Hematopoietic multipotent progenitor cell treated with erythropoietin and hydrocortisone succinate and interleukin-3 and kit ligand, for 4 days (in vitro differentiated cells): ENCODE measurements around the gene GPER1.

ENCODE experiments used
- DNase-seq: peaks from one replicate; pipeline ENCODE4 v3.0.0-alpha.2; 2015

Gene GPER1

DNA sequence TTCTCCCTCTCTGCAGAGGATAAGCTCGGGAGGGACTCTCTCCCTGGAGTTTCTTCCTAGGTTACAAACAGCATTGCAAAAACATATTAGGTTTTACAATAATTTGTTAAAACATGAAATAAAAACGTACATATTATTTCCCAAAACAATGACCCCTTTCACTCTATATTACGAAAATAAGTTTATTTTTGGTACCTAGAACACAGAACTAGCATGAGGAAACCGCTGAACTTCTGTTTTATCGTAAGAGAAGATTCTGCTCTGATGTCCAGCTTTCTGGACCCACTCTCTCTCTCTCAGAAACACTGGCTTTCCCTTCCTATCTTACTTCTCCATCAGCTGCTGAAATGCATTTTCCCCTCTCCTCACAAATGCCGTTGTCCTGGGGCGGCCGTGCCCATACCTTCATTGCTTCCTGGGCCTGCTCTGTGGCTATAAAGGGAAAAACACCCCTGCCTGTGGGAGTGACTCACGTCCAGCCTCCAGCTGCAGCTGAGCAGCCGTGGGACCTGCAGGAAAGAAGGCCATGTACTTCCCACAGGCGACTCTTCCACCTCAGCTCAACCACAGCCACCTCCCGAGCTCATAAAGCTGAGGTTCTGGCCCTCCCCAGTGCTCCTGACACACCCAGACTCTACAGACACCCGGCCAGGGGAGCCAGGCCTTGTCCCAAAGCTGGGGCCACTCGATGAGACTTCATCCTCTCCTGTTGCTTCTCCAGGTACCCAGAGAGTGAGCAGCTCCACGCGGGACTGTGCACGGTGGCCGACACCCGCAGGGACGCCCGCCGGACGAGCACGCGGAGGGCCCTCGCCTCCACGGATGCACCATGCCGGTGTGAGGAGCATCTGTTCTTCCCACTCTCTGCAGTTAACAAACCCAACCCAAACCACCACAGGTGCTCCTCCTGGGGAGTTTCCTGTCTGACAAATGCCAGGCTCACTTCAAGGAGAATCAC, 3.1 kb downstream of the GPER1 start:
- no peak for DNase-seq

DNA sequence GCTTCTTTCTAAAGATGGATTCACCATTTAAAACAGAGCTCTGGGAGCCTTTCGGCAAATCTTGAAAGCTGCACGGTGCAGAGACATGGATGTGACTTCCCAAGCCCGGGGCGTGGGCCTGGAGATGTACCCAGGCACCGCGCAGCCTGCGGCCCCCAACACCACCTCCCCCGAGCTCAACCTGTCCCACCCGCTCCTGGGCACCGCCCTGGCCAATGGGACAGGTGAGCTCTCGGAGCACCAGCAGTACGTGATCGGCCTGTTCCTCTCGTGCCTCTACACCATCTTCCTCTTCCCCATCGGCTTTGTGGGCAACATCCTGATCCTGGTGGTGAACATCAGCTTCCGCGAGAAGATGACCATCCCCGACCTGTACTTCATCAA, 3.7 kb downstream of the GPER1 start:
- no peak for DNase-seq

DNA sequence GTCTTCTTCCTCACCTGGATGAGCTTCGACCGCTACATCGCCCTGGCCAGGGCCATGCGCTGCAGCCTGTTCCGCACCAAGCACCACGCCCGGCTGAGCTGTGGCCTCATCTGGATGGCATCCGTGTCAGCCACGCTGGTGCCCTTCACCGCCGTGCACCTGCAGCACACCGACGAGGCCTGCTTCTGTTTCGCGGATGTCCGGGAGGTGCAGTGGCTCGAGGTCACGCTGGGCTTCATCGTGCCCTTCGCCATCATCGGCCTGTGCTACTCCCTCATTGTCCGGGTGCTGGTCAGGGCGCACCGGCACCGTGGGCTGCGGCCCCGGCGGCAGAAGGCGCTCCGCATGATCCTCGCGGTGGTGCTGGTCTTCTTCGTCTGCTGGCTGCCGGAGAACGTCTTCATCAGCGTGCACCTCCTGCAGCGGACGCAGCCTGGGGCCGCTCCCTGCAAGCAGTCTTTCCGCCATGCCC, 4.3 kb downstream of the GPER1 start:
- no peak for DNase-seq

DNA sequence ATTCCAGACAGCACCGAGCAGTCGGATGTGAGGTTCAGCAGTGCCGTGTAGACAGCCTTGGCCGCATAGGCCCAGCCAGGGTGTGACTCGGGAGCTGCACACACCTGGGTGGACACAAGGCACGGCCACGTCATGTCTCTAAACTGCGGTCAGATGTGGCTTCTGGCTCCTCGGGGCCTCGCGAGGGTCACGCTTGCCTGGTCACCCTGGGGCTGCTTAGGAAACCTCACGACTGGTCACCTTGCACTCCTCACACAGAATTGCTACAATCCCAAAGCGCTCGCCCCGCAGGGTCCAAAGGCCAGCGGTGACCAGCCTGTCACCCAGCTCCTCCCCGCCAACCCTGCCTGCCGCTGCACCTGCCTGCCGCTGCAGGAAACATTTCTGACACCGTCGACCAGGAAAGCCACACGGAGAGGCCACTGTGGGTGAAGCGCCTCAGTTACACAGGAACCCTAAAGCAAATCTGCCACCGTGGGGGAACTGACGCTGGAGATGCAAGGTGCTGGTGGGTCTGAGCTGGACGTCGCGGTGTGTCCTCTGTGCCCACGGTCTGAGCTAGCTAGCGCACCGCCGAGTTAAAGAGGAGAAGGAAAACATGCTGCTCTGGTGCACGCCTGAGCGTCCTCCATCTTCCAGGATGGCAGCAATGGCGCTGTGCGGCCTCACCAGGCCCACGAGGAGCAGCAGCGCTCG, 5.0 kb downstream of the GPER1 start:
- DNase-seq = no peak

DNA sequence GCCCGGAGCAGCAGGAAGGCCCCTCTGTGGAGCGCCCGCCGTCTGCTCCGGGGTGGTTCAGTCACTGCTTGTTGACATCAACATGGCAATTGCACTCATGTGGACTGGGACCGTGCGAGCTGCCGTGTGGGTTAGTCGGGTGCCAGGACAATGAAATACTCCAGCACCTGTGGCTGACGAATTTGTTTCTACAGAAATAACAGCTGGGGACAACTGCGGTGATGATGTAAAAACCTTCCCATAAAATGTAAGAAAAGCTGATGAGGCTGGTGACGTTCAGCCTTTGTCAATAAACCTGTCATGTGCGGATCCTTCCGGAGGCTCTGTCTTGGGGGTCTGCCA, 5.6 kb downstream of the GPER1 start:
- no peak for DNase-seq

DNA sequence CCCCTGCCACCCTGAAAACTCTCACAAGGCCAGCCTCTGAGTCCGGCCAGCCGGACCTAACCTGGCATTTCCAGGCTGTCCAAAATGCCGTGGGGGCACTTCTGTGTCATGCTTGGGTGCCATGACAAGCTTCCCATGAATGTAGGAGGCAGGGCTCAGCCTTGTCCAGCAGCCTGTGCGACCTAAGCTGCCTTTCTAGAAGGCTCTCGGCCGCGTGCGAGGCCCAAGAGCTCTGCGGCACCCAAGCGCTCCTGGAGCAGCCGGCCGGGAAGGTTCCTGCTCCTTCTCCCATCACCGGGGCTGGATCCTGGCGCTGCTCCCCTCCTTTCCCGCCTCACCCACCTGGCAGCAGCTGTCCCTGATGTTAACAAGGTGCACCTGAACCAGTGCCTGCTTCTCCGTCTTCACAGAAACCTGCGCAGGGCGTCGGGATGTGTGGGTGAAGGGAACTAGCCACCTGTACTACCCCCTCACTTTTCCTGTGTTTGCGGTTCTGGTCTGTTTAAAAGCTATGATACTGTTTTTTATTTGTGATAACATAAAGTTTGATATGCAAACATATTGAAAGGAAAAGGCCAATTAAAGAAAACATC, 6.1 kb downstream of the GPER1 start:
- DNase-seq = no peak

DNA sequence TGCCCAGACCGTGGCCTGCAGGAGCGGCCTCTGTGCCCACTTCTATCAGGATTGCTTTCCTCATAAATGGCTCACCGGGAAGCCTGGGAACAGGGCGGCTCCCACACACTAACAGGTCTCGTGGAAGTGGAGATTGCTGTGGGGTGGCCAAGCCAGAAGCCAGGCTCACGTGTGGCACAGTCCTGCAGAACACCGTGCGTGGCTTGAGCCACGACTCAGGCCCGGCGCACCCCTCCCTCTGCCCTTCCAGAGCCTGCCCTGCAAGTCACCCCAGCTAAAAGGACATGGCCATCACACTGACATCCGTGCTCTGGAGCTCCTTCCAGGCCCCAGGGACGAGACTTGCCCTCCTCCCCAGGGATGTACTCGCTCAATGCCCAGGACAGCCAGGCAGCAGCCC, 7.0 kb downstream of the GPER1 start:
- no peak for DNase-seq

DNA sequence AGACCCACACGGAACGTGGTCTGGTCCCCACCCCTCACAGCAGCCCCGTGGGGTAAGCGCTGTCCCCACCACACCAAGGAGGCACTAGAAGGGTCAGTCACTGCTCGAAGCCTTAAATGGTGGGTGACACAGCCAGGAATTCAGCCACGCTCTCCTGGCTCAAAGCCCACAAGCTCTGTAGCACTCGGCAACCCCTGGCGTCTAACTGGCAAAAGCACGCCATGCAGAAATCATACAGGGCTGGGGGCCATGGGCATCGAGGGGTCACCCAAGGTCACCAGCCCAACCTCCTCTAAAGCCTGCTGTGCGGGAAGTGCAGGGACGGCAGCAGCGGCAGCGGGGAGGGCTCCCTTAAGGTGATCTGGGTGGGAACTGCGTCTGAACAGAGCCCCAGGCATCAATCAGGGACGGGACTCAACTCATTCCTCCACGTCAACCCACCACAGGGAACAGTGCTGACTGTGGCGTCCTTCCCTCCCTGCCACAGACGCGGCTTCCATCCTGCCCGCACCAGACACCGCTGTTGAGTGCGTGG, 7.8 kb downstream of the GPER1 start:
- DNase-seq = no peak

DNA sequence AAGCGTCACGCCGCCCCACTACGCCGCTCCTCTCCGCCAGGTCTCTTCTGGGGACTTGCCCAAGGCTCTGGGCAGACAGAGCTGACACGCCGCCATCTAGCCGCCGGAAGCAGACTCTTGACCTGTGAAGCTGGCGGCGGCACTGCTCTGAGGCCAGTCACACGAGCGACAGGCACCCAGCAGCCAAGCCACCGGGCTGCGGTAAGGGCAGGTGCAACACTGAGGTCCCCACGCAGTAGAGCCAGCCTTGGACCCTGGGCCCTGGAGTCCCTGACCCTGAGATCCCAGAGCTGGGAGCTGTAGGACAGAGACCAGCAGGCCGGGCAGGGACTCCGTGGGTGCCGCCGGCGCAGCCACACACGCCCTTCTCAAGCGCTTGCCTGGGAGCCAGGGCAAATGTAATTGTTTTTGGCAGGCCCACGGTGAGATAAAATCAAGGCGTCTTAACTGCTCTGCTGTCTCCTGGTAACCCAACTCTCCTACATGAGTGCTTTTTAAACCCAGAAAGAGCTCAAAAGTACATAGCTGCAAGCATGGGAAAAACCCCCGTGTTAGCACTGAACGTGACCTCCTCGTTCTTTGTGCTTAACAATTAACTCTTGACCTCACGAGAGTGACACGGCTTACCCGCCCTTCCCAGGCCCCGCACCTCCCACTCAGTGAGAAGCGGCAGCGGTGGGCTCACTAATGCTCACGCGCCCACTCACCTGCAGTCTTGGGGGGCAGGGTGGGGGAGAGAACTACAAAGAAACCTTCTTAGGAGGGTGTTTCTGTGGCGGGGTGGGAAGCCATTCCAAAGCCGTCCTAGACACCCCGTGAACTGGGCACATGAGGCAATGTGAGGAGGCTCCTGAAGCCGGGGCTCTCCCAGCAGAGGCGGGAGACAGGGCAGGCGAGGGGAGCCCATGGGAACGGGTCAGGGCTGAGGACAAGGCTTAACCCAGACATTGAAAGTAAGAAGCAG, 8.5 kb downstream of the GPER1 start:
- DNase-seq = peak; percentile 53

DNA sequence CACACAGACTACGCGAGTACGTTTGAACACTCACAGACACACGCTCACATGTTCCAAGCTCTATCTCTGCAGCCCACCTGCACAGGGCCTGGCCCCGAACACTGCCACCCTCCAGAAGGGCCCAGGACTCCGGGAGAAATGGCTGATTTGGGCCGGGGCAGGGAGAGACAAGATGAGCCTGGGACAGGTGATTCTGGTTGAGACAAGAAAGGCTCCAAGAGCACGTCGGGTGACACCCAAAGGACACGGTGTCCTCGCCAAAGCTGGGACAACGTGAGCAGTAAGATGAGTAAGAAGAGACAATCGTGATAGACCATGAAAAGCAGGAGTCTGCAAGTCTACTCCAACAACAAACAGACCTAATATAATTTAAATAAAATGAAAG, 9.2 kb downstream of the GPER1 start:
- DNase-seq = no peak

DNA sequence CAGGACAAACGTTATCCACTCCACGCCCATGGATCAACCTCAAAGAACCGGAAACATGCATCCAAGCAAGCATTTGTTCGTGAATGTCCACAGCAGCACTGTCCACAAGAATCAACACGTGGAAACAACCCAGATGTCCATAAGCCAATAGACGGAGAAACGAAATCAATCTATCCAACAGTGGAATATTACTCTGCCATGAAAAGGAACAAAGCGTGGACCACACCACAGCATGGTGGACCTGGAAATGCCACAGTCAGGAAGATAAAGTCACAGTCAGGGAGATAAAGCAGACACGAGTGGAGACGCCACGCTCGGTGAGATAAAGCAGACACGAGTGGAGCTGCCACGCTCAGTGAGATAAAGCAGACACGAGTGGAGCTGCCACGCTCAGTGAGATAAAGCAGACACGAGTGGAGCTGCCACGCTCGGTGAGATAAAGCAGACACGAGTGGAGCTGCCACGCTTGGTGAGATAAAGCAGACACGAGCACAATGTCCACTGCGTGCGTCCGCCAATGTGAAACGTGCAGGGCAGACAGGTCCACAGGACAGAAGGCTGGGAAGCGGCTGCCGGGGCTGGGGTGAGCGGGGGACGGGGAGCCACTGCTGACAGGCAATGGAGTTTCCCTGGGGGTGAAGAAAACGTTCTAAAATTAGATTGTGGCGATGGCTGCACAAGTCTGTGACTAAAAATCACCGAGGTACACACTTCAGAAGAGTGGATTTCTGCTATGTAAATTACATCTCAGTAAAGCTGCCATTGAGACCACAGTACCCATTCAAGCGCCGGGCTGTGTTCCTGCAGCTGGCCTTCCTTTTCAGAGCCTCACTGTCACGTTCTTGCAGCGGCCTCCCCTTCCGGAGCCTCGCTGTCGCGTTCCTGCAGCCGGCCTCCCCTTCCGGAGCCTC, 10.6 kb downstream of the GPER1 start:
- no peak for DNase-seq

DNA sequence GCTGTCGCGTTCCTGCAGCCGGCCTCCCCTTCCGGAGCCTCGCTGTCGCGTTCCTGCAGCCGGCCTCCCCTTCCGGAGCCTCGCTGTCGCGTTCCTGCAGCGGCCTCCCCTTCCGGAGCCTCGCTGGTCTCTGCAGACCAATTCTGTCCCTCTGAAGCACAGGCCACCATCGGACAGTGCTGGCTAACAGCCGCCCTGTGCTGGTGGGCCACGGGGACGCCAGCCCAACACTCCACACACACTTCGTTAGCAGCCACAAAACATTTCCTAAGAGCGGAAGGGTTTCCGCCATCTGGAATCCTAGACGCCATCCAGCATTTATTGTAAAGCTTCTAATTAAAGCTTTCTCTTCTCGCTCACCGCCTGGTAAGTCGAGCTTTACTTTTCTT, 11.2 kb downstream of the GPER1 start:
- no peak for DNase-seq

DNA sequence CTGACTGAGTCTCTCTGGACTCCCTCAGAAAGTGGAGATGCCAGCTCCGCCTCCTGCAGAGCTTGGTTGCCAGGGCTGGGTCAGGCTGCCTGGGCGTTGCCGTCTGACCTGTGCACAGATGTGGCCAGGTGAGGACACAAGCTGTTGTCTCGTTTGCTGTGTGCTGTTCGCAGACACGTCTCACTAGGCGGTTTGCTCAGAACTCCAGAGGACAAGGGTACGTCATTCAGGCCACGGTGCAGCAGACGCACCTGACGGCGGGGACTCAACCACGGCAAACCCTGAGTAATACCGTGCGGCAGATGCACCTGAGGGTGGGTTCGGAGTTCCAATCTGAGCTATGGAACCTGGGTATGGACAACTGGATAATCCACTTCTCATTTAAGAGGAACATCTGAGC, 11.7 kb downstream of the GPER1 start:
- DNase-seq = no peak

DNA sequence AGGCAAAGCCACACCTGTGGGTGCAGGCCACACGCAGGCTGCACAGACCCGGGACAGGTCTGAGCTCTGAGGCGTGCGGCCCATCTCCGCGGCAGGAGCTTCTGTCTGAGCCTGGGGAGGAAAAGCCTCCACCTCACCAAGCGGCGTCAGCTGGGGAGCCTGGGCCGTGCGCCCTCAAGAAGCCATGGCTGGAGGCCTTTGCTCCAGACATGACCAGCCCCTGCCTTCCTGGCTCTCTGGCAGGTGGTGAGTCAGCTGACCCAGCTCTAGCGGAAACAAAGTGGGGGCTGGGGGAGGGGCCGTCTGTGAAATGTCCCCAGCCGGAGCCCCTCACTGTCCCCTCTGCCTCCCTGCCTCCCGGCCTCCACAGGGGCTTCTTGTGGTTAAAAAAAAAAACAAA, 12.5 kb downstream of the GPER1 start:
- DNase-seq = no peak

DNA sequence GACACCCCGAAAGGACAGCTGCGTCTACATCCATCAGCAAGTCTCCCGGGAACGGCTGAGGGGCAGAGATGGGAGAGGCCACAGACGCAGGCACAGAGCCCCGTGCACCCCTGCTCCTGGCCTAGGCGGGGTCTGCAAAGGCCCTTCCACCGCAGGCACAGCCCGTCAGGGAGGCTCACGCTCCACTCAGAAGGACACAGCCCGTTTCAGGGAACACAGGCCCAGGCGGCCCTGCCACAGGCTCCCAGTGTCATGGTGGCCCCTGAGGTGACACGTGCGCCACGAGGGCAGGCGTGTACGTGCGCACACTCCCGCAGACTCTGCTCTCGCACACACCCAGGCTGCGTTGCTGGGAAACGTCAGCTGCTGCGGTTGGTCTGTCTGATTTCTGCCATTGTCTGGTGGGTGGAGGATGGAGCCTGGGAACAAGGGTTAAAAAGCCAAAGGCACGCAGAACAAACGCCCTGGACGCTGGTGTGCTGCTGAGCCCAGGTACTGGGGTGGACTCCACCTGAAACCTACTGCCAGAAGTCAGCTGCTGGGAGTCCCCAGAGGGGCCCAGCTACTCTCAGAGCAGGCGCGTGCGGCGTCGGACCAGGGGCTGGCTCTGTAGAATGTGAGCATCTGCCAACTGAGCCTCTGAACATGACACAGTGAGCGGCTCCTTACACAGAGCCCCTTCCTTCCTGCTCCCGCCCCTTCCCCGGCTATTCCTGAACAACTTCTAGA, 13.1 kb downstream of the GPER1 start:
- DNase-seq = no peak

DNA sequence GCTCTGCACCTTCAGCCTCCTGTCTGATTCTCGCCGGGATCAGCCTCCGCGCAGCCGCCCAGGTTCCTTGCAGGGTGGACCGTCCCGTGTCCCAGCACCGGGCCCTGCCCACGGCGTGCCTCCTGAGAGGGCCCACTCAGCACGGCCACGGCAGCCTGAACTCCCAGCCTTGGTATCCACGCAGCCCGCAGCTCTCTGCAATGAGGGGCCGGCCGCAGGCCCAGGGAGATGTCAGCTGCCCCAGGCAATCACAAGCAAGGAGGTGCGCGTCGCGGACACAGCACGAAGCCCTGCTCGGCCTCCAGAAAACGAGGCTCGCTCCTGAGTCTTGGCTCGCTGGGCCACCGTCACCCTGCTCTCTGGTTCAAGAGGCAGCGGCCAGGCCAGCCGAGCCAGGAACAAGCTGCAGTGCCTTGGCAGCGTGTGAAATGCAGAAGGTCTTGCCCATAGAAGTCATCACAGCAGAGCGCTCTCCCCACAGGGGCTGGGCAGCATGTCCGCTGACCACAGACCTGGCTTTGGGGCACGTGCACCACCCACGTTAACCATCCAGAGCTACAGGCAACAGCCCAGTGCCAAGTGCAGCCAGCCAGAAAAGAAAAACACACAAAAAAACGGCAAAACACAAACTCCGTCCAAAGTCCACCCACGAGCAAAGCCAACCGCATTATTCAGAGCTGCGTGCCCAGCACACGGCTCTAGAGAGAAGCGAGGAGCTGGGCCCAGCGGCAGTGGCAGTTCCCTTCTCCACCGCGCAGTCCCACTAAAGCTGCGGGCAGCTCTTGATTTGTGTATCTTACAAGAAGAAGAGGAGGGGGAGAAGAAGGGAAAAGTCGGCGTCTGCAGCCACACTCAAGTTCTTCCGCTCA, 13.9 kb downstream of the GPER1 start:
- no peak for DNase-seq

DNA sequence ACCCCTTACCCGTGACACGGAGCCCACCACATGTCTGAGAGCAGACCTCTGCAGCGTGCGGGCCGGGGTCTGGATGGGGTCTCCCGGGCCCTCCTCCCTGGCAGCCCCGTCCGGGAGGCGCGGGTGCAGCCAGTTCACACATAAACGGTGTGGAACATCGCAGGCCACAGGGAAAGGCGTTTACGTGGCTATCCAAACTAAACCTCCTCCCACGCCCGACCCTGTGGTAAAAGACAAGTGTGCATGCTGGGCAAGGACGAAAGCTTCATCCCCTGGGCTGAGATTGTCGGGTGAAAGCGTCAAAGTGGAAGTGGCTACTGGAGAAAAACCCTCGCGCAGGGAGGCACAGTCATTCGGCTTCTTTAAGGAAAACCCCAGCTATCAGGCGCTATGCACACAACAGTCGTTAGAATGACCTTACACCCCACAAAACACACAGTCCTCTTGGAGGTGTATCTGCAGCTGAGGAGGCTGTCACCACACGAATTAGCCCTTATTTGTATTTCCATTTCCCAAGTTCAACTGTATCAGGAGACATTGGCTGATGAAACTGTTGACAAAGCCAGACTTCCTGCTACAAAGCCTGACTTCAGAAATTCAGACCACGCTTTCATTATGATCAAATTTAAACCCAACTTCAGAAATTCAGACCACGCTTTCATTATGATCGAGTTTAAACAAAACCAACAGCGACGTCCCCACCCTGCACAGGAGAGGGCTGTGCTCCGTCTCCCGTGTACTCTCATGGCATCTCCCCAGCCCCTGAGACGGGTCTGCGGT, 15.3 kb downstream of the GPER1 start:
- DNase-seq = no peak

DNA sequence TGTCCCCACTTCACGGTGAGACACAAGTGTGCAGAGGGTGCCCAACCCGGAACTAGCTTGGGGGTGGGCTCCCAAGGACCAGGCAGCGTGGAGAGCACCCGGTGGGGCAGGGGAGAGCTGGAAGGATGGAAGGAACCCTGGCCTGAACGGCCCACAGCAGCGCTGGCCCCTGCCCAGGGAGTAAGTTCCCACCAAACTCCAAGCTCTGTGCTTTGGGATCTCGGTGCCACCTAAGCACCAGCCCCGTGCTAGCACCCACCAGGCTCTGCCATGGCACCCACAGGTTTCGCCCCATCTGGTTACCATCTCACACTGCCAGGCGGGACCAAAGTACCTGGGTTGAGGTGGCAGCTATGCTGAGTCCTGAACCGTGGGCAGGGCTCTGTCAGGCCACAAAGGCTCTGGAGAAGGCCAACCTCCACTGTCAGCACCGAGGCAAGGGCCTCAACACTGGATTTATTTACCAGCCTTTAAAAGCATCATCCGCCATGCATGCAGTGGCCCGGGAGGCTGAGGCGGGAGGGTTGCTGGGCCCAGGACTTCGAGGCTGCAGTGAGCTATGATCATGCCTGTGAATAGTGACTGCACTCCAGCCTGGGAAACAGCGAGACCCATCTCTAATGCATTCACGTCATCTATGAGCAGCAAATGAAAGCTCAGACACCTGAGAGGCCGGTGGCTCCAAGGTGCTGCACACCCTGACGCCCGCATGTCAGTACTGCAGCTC, 16.0 kb downstream of the GPER1 start:
- no peak for DNase-seq
